Measurements from ENCODE around the gene FXYD3.

FXYD3 gene

DNA sequence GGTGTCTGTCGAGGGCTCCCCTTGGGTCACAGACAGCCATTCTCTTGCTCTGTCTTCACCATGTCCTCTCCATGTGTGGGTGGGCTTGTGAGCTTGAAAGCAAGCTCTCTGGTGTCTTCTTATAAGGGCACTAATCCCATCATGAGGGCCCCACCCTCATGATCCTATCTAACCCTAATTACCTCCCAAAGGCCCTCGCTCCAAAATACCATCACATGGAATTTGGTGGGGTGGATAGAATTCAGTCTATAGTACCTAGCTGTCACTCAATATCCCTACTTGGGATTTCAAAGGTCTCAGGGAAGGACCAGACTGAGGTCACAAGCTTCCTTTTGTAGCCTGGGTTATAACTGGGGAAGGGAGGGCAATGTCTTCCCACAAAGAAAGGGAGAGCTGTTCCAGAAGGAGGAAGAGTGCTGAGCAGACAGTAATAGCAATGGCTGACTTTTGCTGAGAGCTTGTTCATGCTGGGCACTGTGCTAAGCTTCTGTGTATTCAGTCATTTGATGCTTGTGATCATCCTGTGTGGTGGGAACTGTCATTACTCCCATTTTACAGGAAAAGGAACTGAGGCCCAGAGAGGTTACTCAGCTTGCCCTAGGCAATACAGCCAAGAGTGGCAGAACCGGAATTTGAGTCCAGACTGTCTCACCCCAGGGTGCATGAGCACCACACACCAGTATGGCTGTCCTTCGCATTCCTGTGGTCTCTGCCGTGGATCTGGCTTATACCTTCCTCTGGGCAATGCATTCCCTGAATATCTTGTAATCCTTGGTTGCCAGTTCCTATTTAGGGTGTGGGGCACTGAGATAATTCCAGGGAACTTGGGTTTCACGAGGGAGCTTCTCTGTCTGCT, 47.1 kb downstream of the FXYD3 start:
- no peak for DNase-seq (ENCODE audit: low read depth)

DNA sequence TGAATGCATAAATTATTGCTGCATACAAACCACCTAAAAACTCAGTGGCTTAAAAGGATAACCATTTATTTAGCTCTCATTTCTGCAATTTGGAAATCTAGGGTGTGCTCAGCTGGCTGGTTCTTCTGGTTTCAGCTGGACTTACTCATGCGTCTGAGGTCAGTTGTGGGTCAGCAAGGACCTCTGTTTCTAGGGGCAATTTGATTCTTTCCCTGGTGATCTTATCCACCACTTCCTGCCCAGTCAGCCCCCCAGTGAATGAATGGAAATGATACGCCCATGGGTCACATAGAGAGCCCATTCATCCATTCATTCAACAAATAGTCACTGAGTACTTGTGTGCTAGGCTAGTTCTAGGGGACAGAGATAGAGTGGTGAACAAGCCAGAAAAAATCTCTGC, 48.8 kb downstream of the FXYD3 start:
- DNase-seq (ENCODE audit: low read depth) = no peak

DNA sequence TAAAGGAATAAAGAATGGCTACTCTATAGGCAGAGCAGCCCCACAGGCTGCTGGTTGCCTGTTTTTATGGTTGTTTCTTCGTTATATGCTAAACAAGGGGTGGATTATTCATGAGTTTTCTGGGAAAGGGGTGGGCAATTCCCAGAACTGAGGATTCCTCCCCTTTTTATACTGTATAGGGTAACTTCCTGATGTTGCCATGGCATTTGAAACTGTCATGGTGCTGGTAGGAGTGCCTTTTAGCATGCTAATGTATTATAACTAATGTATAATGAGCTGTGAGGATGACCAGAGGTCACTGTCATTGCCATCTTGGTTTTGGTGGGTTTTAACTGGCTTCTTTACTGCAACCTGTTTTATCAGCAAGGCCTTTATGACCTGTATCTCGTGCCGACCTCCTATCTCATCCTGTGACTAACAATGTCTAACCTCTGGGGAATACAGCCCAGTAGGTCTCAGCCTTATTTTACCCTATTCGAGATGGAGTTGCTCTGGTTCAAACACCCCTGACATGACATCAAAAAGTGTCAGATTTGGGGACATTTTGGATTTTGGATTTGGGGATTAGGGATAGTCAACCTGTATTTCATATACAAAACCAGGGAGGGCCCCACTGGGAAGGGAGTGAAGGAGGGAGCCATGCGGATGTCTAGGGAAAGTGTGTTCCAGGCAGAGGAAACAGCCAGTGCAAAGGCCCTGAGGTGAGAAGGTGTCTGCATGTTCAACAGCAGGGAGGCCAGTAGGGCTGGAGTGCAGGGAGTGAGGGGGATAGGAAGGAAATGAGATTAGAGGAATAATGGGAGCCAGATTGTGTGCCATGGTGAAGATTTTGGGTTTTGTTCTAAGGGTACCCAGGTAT, 49.8 kb downstream of the FXYD3 start:
- no peak for DNase-seq (ENCODE audit: low read depth)

DNA sequence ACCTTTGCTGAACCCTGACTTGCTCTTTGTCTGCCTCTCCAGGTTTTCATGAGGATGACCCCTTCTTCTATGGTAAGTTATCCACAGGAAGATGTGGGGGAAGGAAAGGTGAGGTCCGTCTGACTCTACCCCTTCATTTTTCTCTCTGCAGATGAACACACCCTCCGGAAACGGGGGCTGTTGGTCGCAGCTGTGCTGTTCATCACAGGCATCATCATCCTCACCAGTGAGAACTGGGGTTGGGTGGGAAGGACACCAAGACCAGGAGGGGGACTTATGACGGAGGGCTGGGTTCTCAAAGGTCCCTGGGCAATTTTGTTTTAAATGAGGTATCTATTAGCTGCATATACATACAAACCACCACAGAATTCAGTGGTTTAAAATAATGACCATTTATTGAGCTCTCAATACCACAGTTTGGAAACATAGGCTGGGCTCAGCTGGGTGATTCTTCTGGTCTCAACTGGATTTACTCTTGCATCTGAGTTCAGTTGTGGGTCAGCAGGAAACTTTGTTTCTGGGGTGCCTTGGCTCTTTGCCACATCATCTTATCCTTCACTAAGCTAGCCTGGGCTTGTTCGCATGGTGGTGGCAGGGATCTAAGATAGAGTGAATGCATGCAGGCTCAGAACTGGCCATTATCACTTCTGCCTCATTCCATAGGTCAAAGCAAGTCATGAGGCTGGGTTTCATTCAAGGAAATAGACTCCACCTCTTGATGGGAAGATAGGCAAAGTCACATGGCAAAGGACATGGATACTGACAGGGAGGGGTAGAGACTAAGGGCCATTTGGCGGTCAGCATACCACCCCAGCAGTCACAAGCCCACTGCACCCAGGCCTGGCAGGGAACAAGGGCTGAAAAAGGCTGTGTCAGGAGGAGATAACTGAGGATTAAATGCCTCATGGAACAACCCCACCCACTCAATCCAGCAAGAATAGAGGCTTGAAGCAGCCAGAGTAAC, 50.8 kb downstream of the FXYD3 start:
- no peak for DNase-seq (ENCODE audit: low read depth)

DNA sequence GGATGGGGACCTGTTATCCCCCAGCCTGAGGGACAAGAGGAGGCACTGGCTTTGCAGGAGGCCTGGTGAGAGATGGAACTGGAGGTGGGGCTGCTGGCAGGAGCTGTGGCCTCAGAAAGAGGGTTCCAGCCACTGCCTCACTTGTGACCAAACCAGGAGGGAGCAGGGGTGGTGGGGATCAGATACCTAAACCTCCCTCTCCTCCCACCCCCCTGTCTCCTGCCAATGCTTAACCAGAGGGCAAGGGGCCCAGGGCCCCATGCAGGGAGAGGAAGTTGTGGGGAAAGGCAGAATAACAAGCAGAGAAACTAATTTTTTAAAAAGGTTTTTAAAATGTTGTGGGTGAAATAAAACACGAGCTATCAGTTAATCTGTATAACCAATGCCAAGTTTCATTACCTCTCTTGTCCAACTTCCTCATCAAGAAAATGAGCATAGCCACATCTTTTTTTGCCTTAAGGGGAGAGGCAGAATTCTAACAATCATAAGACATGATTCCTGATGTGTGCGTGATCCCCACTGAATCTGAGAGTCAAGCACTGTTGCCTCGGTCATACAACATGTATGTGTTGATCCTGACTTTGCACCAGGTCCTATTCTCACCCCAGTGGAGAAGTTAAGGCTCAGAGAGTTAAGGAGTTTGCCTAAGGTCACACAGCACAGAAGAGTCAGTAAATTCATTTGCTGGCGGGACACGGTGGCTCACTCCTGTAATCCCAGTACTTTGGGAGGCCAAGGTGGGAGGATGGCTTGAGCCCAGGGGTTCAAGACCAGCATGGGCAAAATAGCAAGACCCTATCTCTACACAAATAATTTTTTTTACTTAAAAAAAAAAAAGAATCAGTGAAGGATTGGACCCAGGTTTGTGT, 51.9 kb downstream of the FXYD3 start:
- DNase-seq (ENCODE audit: low read depth) = no peak

DNA sequence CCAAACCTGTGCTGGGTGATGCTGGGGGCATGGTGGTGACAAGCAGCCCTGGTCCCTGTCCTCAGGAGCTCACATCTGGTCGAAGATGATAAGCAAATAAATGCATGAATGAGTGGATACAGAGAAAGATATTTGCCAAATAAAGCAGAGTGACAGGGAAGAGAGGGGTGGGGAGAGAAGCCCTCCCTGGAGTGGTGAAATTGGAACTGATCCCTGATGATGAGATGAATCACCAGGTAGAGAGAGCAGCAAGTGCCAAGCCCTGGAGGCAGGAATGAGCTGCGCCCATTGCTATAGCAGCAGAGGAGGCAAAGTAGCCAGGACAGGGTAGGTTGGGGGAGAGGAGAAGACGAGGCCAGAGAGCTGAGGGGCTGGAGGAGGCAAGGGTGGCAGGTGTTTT, 52.6 kb downstream of the FXYD3 start:
- no peak for DNase-seq (ENCODE audit: low read depth)

DNA sequence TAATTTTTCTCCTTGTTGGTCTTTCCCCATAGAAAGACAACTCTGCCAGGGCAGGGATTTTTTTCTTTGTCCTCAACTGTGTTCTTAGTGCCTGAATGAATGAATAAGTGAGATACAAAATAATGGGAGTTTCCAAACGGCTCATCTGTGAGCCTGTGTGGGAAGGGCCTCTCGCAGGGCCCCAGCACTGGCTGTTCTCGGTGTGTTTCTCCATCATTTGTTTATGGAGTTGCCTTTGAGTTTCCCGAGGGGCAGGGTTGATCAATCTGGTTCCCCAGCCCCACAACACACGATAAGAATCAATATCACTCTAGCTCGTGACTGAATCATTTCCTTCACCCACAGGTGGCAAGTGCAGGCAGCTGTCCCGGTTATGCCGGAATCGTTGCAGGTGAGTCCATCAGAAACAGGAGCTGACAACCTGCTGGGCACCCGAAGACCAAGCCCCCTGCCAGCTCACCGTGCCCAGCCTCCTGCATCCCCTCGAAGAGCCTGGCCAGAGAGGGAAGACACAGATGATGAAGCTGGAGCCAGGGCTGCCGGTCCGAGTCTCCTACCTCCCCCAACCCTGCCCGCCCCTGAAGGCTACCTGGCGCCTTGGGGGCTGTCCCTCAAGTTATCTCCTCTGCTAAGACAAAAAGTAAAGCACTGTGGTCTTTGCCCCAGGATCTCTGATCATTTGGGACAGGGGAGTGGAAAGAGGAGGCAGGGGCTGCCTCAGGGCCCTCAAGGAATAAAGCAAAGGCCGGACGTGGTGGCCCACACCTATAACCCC, 53.8 kb downstream of the FXYD3 start:
- no peak for DNase-seq (ENCODE audit: low read depth)

DNA sequence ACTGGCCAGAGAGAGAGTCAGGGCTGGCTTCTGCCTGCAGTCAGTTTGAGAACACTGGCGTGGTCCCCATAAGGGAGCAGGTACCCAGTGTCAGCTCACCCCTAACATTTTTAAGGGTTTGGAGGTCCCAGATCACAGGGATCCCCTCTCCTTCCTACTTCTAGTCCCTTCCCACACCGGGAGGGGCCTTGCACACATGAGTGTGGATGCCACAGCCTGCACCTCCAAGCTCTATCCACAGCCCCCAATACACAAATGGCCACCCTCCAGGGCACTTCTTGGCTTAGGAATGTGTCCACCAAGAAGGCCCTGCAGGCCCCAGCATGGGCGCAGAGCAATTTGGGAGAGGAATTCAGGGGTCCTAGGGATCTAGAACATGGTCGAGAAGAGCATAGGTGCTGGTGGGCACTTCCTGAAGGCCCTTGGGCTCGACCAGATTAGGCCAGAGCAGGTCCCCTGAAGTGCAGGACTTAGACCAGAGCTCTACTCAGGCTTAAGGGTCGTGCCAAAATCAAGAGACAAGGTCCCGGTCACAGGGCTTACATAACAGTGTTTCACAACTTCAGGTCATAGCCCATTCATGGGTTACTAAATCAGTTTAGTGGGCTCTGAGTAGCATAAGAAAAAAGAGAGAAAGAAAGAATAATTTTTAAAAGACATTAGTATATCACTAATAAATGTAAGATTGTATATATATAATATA, 54.9 kb downstream of the FXYD3 start:
- no peak for DNase-seq (ENCODE audit: low read depth)

DNA sequence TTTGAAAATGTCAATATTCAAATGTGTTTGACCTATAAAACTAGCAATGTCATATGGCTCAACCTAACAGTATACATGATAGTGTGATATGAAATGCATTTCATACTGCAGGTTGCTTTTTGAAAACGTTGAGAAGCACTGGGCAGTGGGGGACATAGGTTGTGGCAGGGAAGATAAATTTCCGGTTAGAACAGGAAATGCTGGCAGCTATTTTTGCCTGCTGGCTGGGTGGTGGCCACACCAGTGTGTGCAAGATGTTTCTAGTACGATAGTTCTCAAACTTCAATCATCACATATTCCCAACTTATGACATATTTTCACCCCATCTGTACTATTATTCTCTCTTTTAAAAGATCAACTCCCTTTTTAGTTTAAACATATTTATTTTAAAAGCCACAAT, 56.1 kb downstream of the FXYD3 start:
- no peak for DNase-seq (ENCODE audit: low read depth)
